Measurements from ENCODE around the gene EIF5A.

EIF5A gene

GRCh38 chr17:7356072-7356549 is 48.7 kb downstream of the EIF5A start:
- Histone ChIP-seq H3K36me3 (ENCODE audit: control insufficient read depth, low read depth, low read length) (no peaks in the 10 kb centered on the region), H3K27me3 (ENCODE audit: control insufficient read depth, insufficient read depth, low read length) (peaks cover under 1% of the 10 kb centered on the region), H3K27ac (ENCODE audit: low read length) (no peak overlapping the region), H3K9ac (ENCODE audit: low read length) (no peak overlapping the region), H3K4me3 (ENCODE audit: low read length) (peak overlapping the region; percentile 28), H3K4me1 (ENCODE audit: control insufficient read depth, low read depth, low read length) (peaks cover 8% of the 10 kb centered on the region), H3K9me3 (ENCODE audit: control insufficient read depth, low read depth, low read length) (no peaks in the 10 kb centered on the region)

GRCh38 chr17:7356756-7357155 is 49.3 kb downstream of the EIF5A start:
- no peaks in the 10 kb centered on the region for H3K9me3 ChIP-seq (ENCODE audit: control insufficient read depth, low read depth, low read length)
- H3K27ac ChIP-seq (ENCODE audit: low read length): no peak overlapping the region
- no peaks in the 10 kb centered on the region for H3K36me3 ChIP-seq (ENCODE audit: control insufficient read depth, low read depth, low read length)
- peaks cover 8% of the 10 kb centered on the region for H3K4me1 ChIP-seq (ENCODE audit: control insufficient read depth, low read depth, low read length)
- H3K9ac ChIP-seq (ENCODE audit: low read length): no peak overlapping the region
- no peak overlapping the region for H3K4me3 ChIP-seq (ENCODE audit: low read length)
- no peaks in the 10 kb centered on the region for H3K27me3 ChIP-seq (ENCODE audit: control insufficient read depth, insufficient read depth, low read length)

GRCh38 chr17:7357381-7357780 is 50.0 kb downstream of the EIF5A start:
- Histone ChIP-seq H3K4me1 (ENCODE audit: control insufficient read depth, low read depth, low read length) (peaks cover 8% of the 10 kb centered on the region), H3K4me3 (ENCODE audit: low read length) (no peak overlapping the region), H3K9me3 (ENCODE audit: control insufficient read depth, low read depth, low read length) (no peaks in the 10 kb centered on the region), H3K27me3 (ENCODE audit: control insufficient read depth, insufficient read depth, low read length) (no peaks in the 10 kb centered on the region), H3K36me3 (ENCODE audit: control insufficient read depth, low read depth, low read length) (no peaks in the 10 kb centered on the region), H3K27ac (ENCODE audit: low read length) (no peak overlapping the region), H3K9ac (ENCODE audit: low read length) (no peak overlapping the region)

GRCh38 chr17:7361906-7362305 is 54.5 kb downstream of the EIF5A start:
- Histone ChIP-seq H3K36me3 (ENCODE audit: control insufficient read depth, low read depth, low read length) (no peaks in the 10 kb centered on the region), H3K9me3 (ENCODE audit: control insufficient read depth, low read depth, low read length) (no peaks in the 10 kb centered on the region), H3K27ac (ENCODE audit: low read length) (no peak overlapping the region), H3K9ac (ENCODE audit: low read length) (no peak overlapping the region), H3K4me1 (ENCODE audit: control insufficient read depth, low read depth, low read length) (no peaks in the 10 kb centered on the region), H3K4me3 (ENCODE audit: low read length) (no peak overlapping the region), H3K27me3 (ENCODE audit: control insufficient read depth, insufficient read depth, low read length) (no peaks in the 10 kb centered on the region)

Data from iPS-18a (cell line).